Suprapubic skin (tissue), 4 donors: ENCODE results near the gene TRIM66. TPM values are rescaled to one million over a fixed set of nuclear protein-coding genes. Genes with fewer than 3 reads are reported as not detected.

ENCODE experiments used
- DNase-seq, 2 donors: peaks; one replicate each; pipeline ENCODE4 v3.0.0-alpha.2; 2019; ENCODE audit warnings: low spot score in 2 of 2
- H3K27ac ChIP-seq: fragments of 200-600 bp; sonication (generic); one replicate; pipeline ENCODE4 v1.5.1; 2019
- H3K27me3 ChIP-seq: fragments of 200-600 bp; sonication (generic); one replicate; pipeline ENCODE4 v1.5.1; 2019
- H3K36me3 ChIP-seq: fragments of 200-600 bp; sonication (generic); one replicate; pipeline ENCODE4 v1.5.1; 2019
- H3K4me1 ChIP-seq: fragments of 200-600 bp; sonication (generic); one replicate; pipeline ENCODE4 v1.5.1; 2019
- H3K4me3 ChIP-seq: fragments of 200-600 bp; sonication (generic); one replicate; pipeline ENCODE4 v1.5.1; 2019; ENCODE audit warnings: mild to moderate bottlenecking
- H3K9me3 ChIP-seq: fragments of 200-600 bp; sonication (generic); one replicate; pipeline ENCODE4 v1.5.1; 2019
- EP300 ChIP-seq: sonication (generic); formaldehyde crosslinking; IDR thresholded peaks from one replicate; pipeline ENCODE4 v1.6.1; 2017; ENCODE audit warnings: antibody characterized with exemption
- POLR2A ChIP-seq, 2 donors: fragments of 450-650 bp; IDR thresholded peaks; one replicate each; pipeline ENCODE4 v1.6.1; 2017; ENCODE audit warnings: antibody characterized with exemption in 2 of 2, mild to moderate bottlenecking in 2 of 2, moderate library complexity in 2 of 2
- POLR2AphosphoS5 ChIP-seq, 3 donors: sonication (generic); formaldehyde crosslinking; IDR thresholded peaks; one replicate each; pipeline ENCODE4 v1.6.1; 2017; ENCODE audit warnings: antibody characterized with exemption in 3 of 3
- WGBS: methylation state at CpG from one replicate; pipeline ENCODE4 v1.1.5; 2018; 5-methylcytosine and 5-hydroxymethylcytosine counted together
- total RNA-seq, 4 donors: library from RNA; depleted of rRNA; stranded (reverse); fragments of >200 nt; gene quantifications; one replicate each; pipeline ENCODE4 v1.1.0, GENCODE V29; 2016
- TF ChIP-seq, protein P1 (sequence below), 2 donors: fragments of 200-600 bp in 1 of 2; fragments of 450-650 bp in 1 of 2; sonication (generic) in 1 of 2; IDR thresholded peaks; one replicate each; pipeline ENCODE4 v1.5.1; 2016 to 2019; ENCODE audit warnings: antibody characterized with exemption in 2 of 2, mild to moderate bottlenecking in 1 of 2, moderate library complexity in 1 of 2

TRIM66 gene
- total RNA-seq, 4 donors from 2014 or later, result 9.9 to 20.3 (median 11.7) TPM

DNA sequence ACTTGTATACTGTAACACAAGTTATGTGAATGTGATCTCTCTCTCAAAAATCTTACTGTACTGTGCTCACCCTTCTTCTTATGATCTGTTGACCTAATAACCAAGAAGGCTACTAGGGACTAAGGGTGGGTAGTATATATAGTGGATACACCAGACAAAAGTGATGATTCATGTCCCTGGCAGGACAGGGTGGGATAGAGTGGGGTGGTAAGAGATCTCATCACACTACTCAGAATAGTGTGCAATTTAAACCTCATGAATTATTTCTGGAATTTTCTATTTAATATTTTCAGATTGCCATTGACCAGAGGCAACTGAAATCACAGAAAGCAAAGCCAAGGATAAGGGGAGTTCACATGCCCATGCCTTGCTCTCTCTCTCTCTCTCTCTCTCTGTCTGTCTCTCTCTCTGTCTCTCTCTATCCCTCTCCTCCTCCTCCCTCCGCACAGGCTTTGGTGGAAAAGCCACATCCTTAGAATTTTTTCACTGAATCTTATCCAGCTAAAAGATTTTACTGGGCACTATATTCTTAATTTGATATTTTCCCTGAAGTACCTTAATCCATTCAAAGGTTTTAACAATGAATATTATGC is 76.4 kb downstream of the TRIM66 start:
- Histone ChIP-seq H3K27me3 (no peaks in the 10 kb centered on the region), H3K9me3 (no peaks in the 10 kb centered on the region), H3K4me3 (no peak overlapping the region), H3K36me3 (no peaks in the 10 kb centered on the region), H3K4me1 (peaks cover 10% of the 10 kb centered on the region), H3K27ac (no peak overlapping the region)
- WGBS, result 83% methylated on average over 1 of the region's 1 CpG
- DNase-seq, result no peak
- no peak for TF ChIP-seq EP300
- TF ChIP-seq POLR2AphosphoS5 (IDR thresholded peaks at IDR 0.05), result no peak
- no peak for TF ChIP-seq POLR2A (IDR thresholded peaks at IDR 0.05)

DNA sequence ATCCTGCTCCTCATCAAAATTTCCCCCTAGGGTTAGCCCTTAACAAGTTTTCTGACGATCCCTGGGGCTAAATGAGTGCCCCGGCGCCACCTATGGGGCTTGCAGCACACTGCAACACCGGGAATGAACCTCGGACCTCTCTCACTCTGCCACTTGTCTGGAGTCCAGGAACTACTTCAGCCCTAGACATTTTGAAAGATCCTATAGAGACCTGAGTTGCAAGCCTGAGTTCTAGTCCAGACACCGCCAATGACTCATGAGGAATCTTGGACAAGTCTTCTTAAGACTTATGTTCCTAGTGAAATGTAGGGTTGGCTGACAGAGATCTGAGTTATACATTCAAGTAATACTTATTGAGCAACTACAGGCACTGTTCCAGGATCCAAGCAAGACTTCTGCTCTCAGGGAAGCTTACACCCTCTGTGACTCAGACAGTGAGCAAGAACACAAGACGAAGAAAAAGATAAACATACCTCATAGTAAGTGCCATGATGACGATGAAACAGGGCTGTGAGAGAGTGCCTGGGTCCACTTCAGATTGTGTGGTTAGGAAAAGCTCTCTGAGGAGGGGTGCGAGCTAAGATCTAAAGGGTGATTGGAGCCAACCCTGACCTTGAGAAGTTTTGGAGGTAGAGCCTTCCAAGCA is 78.3 kb downstream of the TRIM66 start:
- TF ChIP-seq POLR2A (IDR thresholded peaks at IDR 0.05) (no peak), POLR2AphosphoS5 (IDR thresholded peaks at IDR 0.05) (peak in 1 of 3 donors; percentile 26), EP300 (no peak)
- TF ChIP-seq, protein P1, sequence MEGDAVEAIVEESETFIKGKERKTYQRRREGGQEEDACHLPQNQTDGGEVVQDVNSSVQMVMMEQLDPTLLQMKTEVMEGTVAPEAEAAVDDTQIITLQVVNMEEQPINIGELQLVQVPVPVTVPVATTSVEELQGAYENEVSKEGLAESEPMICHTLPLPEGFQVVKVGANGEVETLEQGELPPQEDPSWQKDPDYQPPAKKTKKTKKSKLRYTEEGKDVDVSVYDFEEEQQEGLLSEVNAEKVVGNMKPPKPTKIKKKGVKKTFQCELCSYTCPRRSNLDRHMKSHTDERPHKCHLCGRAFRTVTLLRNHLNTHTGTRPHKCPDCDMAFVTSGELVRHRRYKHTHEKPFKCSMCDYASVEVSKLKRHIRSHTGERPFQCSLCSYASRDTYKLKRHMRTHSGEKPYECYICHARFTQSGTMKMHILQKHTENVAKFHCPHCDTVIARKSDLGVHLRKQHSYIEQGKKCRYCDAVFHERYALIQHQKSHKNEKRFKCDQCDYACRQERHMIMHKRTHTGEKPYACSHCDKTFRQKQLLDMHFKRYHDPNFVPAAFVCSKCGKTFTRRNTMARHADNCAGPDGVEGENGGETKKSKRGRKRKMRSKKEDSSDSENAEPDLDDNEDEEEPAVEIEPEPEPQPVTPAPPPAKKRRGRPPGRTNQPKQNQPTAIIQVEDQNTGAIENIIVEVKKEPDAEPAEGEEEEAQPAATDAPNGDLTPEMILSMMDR (IDR thresholded peaks at IDR 0.05), result peak in 1 of 2 donors; percentile 39
- WGBS, result 15% methylated on average over 9 of the region's 9 CpGs
- Histone ChIP-seq H3K27ac (peak overlapping the region; percentile 51), H3K36me3 (no peaks in the 10 kb centered on the region), H3K4me1 (peaks cover 10% of the 10 kb centered on the region), H3K9me3 (no peaks in the 10 kb centered on the region), H3K27me3 (no peaks in the 10 kb centered on the region), H3K4me3 (no peak overlapping the region)
- no peak for DNase-seq

DNA sequence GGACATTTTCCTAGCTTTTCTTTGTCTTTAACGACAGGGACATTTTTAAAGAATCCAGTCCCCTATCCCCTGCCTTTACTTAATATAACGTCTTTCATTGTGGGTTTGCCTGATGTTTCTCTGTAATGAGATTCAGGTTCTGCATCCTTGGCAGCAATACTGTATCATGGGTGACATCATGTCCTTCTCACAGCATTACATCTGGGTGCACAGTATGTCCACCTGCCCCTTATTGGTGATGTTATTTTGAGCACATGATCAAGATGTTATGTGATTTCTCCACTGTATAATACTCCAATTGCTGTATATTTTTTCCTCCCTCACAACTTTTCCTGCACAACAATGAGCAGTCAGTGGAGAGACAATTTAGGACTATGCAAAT is 78.8 kb downstream of the TRIM66 start:
- Histone ChIP-seq H3K27ac (no peak overlapping the region), H3K9me3 (no peaks in the 10 kb centered on the region), H3K36me3 (no peaks in the 10 kb centered on the region), H3K4me3 (no peak overlapping the region), H3K27me3 (no peaks in the 10 kb centered on the region), H3K4me1 (peaks cover 10% of the 10 kb centered on the region)
- TF ChIP-seq, protein P1 (IDR thresholded peaks at IDR 0.05), result no peak
- TF ChIP-seq EP300 (no peak), POLR2A (IDR thresholded peaks at IDR 0.05) (no peak), POLR2AphosphoS5 (IDR thresholded peaks at IDR 0.05) (no peak)
- DNase-seq, result no peak
- 44% methylated on average over 2 of the region's 2 CpGs for WGBS

DNA sequence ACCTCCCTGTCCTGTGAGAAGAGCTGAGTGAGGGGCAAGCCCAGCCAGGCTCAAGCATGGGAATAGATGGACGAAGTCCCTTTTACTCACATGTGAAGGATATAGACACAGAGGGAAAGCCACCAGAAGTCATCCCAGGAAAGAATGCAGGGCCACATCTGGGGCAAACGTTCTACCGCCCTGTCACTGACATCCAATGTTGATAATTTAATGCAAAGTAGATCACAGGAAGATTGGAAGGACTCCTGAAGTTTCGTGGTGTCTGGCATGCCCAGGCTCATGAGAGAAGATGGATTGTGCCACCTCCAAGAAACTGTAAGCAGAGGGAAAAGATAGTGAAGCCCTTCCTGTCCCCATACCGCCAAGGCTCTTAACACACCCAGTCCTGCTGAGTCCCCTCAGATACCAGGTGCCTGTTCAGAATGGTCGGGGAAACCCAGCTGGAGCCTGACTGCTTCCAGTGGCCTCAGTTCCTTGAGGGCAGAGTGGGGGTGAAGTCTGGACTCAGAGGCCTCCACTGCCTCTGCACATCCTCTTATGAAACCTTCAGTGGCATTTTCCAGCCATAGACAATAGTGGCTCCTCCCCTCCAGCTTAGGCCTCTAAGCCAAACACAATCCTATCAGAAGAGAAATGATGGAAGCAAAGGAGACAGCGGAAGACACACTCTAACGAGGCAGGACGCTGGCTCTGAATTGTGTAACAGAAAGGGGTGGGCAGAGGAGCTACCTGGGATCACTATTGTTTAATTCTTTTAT is 80.9 kb downstream of the TRIM66 start:
- TF ChIP-seq, protein P1 (IDR thresholded peaks at IDR 0.05), result no peak
- no peak for TF ChIP-seq POLR2AphosphoS5 (IDR thresholded peaks at IDR 0.05)
- H3K4me1 ChIP-seq, result peaks cover 10% of the 10 kb centered on the region
- no peak overlapping the region for H3K4me3 ChIP-seq
- no peaks in the 10 kb centered on the region for H3K36me3 ChIP-seq
- H3K27ac ChIP-seq, result no peak overlapping the region
- no peak for DNase-seq
- 75% methylated on average over 9 of the region's 9 CpGs for WGBS
- H3K27me3 ChIP-seq, result no peaks in the 10 kb centered on the region
- no peaks in the 10 kb centered on the region for H3K9me3 ChIP-seq

DNA sequence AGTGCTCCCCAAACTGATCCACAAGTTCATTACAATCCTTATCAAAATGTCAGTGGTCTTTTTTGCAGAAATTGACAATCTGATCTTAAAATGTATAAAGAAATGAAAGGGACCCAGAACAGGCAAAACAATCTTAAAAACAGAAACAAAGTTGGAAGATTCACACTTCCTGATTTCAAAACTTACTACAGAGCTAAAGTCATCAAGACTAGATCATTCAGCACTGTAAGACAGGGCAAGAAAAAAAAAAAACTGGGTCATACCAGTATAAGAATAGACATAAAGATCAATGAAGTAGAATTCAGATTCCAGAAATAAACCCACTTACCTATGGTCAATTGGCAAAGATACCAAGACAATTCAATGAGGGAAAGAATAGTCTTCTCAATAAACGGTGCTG is 84.0 kb downstream of the TRIM66 start:
- no peak for TF ChIP-seq POLR2AphosphoS5 (IDR thresholded peaks at IDR 0.05)
- TF ChIP-seq, protein P1 (IDR thresholded peaks at IDR 0.05), result no peak
- no peak for TF ChIP-seq POLR2A (IDR thresholded peaks at IDR 0.05)
- TF ChIP-seq EP300, result no peak
- H3K4me3 ChIP-seq, result no peak overlapping the region
- 90% methylated on average over 1 of the region's 1 CpG for WGBS
- H3K4me1 ChIP-seq, result peaks cover 10% of the 10 kb centered on the region
- H3K9me3 ChIP-seq, result no peaks in the 10 kb centered on the region
- DNase-seq, result no peak
- H3K27ac ChIP-seq, result no peak overlapping the region
- H3K27me3 ChIP-seq, result peaks cover 21% of the 10 kb centered on the region
- no peaks in the 10 kb centered on the region for H3K36me3 ChIP-seq
